Muscle of arm (tissue), 12 donors: ENCODE data around the gene EHD4. TPM values are rescaled to one million over a fixed set of nuclear protein-coding genes. Genes with fewer than 3 reads are reported as not detected.

Experiments used
- DNase-seq: peaks from one replicate; pipeline ENCODE4 v3.0.0-alpha.2; 2013
- polyA plus RNA-seq, 12 donors: library from polyadenylated mRNA; unstranded; fragments of 120-200 nt; gene quantifications; one replicate each; pipeline ENCODE4 v1.2.1, GENCODE V29; 2013; ENCODE audit not compliant: insufficient read length in 12 of 12

EHD4 gene
- polyA plus RNA-seq, 12 donors, result 18.2 to 43.9 (median 30.3) TPM; not detected in 1

GRCh38 chr15:41847206-41847605 is 125.2 kb downstream of the EHD4 start:
- DNase-seq, result no peak

Other genes with a start within 250 kb of the EHD4 start
- 10 to 100 TPM in 5 of 12 donors, 1 to 10 TPM in 6, not detected in 1; 5.8 to 28.6 (median 10.0) TPM for gene MAPKBP1, start 198.1 kb downstream of the EHD4 start, polyA plus RNA-seq
- 10 to 100 TPM in 3 of 12 donors, 1 to 10 TPM in 7, not detected in 2; 4.5 to 21.4 (median 8.6) TPM for gene JMJD7, start 144.5 kb downstream of the EHD4 start, polyA plus RNA-seq
- gene PLA2G4B, start 133.7 kb downstream of the EHD4 start, polyA plus RNA-seq, result 10 to 100 TPM in 4 of 12 donors, 1 to 10 TPM in 7, not detected in 1; 2.8 to 78.6 (median 7.5) TPM
- gene SPTBN5, start 78.5 kb downstream of the EHD4 start, polyA plus RNA-seq, result 1 to 10 TPM in 11 of 12 donors, not detected in 1; 1.9 to 6.0 (median 4.2) TPM
- gene PLA2G4E, start 48.5 kb upstream of the EHD4 start, polyA plus RNA-seq, result 1 to 10 TPM in 9 of 12 donors, under 1 TPM in 1, not detected in 2; 0.68 to 3.5 (median 1.6) TPM
- gene PLA2G4D, start 122.0 kb upstream of the EHD4 start, polyA plus RNA-seq, result under 1 TPM in 10 of 12 donors, not detected in 2; 0.05 to 0.56 (median 0.12) TPM
- gene PLA2G4F, start 184.1 kb upstream of the EHD4 start, polyA plus RNA-seq, result 10 to 100 TPM in 1 of 12 donors, 1 to 10 TPM in 2, under 1 TPM in 6, not detected in 3; 0.05 to 15.3 (median 0.26) TPM
- 10 to 100 TPM in 11 of 12 donors, not detected in 1; 38.4 to 69.2 (median 48.0) TPM for gene VPS39, start 235.7 kb upstream of the EHD4 start, polyA plus RNA-seq